PC-3 (cell line): ENCODE results near the gene KCNC1. TPM values are rescaled to one million over a fixed set of nuclear protein-coding genes. Genes with fewer than 3 reads are reported as not detected.

Experiments
- ATAC-seq: fragments of 200-7000 bp; cut with Tn5 transposase; 2 replicates; pipeline ENCODE4 v1.9.1; 2020; ENCODE audit warnings: mild to moderate bottlenecking, moderate library complexity
- BruUV-seq: library from RNA; stranded (reverse); fragments of 400-500 nt; replicated peaks from 2 replicates; lab custom pipeline; 2021; lab: Mats Ljungman, UMichigan
- CTCF ChIA-PET: fragments of 300-600 bp; sonication (Branson Sonifier 250); formaldehyde crosslinking; loops from one replicate; lab custom pipeline; 2022; ENCODE audit warnings: antibody characterized with exemption; lab: Charles Lee
- POLR2A ChIA-PET: fragments of 300-600 bp; sonication (Branson Sonifier 250); formaldehyde crosslinking; loops from one replicate; lab custom pipeline; 2022; ENCODE audit warnings: antibody characterized with exemption; ENCODE audit not compliant: unreplicated experiment; lab: Charles Lee
- DNase-seq: peaks from one replicate; pipeline ENCODE4 v3.0.0-alpha.2; 2015
- H2AFZ ChIP-seq: fragments of 300-600 bp; sonication (generic); 2 replicates; pipeline ENCODE4 v1.6.0; 2016; ENCODE audit warnings: antibody characterized with exemption, low read length
- H3F3A ChIP-seq: fragments of 300-600 bp; sonication (generic); one replicate; pipeline ENCODE4 v1.6.0; 2017; ENCODE audit warnings: antibody characterized with exemption, low read length, control low read depth, mild to moderate bottlenecking; ENCODE audit not compliant: unreplicated experiment
- H3K27ac ChIP-seq: fragments of 300-600 bp; sonication (generic); 2 replicates; pipeline ENCODE4 v1.5.1; 2016; ENCODE audit warnings: mild to moderate bottlenecking, low read length
- H3K27me3 ChIP-seq: fragments of 300-600 bp; sonication (generic); 2 replicates; pipeline ENCODE4 v1.6.1; 2016; ENCODE audit warnings: low read length, mixed read lengths
- H3K36me3 ChIP-seq: fragments of 300-600 bp; sonication (generic); 2 replicates; pipeline ENCODE4 v1.6.1; 2016; ENCODE audit warnings: low read depth, mixed run types, low read length, mixed read lengths
- H3K4me1 ChIP-seq: fragments of 300-600 bp; sonication (generic); 2 replicates; pipeline ENCODE4 v1.5.1; 2016; ENCODE audit warnings: low read length; ENCODE audit not compliant: insufficient read depth
- H3K4me2 ChIP-seq: fragments of 300-600 bp; sonication (generic); 2 replicates; pipeline ENCODE4 v1.6.0; 2016; ENCODE audit warnings: low read length
- H3K4me3 ChIP-seq: fragments of 300-600 bp; sonication (generic); 2 replicates; pipeline ENCODE4 v1.5.1; 2016; ENCODE audit warnings: mild to moderate bottlenecking, low read length, mixed read lengths
- H3K79me2 ChIP-seq: fragments of 300-600 bp; sonication (generic); 2 replicates; pipeline ENCODE4 v1.6.1; 2017; ENCODE audit warnings: low read length, mixed read lengths
- H3K9ac ChIP-seq: fragments of 300-600 bp; sonication (generic); 2 replicates; pipeline ENCODE4 v1.6.0; 2016; ENCODE audit warnings: mild to moderate bottlenecking, low read length
- H3K9me2 ChIP-seq: fragments of 300-600 bp; sonication (generic); replicated peaks from 2 replicates; pipeline ENCODE4 v1.6.1; 2016; ENCODE audit warnings: mixed run types, low read length, mixed read lengths
- H3K9me3 ChIP-seq: fragments of 300-600 bp; sonication (generic); 2 replicates; pipeline ENCODE4 v1.6.1; 2016; ENCODE audit warnings: low read length, mixed read lengths
- H4K20me1 ChIP-seq: fragments of 300-600 bp; sonication (generic); 2 replicates; pipeline ENCODE4 v1.6.1; 2016; ENCODE audit warnings: low read length, mixed read lengths
- CTCF ChIP-seq: fragments of 300-600 bp; sonication (generic); conservative IDR thresholded peaks from 2 replicates; pipeline ENCODE4 v1.5.1; 2017; ENCODE audit warnings: antibody characterized with exemption, low read depth, mild to moderate bottlenecking, low read length
- EZH2 ChIP-seq: fragments of 300-600 bp; sonication (generic); IDR thresholded peaks from one replicate; pipeline ENCODE4 v1.6.1; 2017; ENCODE audit warnings: antibody characterized with exemption, mild to moderate bottlenecking, low read length; ENCODE audit not compliant: unreplicated experiment
- EZH2phosphoT487 ChIP-seq: fragments of 300-600 bp; sonication (generic); IDR thresholded peaks from 2 replicates; pipeline ENCODE4 v1.6.1; 2018; ENCODE audit warnings: mild to moderate bottlenecking, antibody characterized with exemption, low read length, borderline replicate concordance
- intact Hi-C: fragments of 100-400 bp; cut with micrococcal nuclease; formaldehyde crosslinking; loops from 2 replicates; pipeline ENCODE4 v1.9.0; 2023
- total RNA-seq: library from RNA; depleted of rRNA; stranded (reverse); fragments of >200 nt; gene quantifications from 2 replicates; pipeline ENCODE4 v1.2.3, GENCODE V29; 2014

Gene KCNC1
- total RNA-seq, 1 experiment from 2014 or later: not detected

GRCh38 chr11:17821648-17822400 lies 87.2 kb downstream of the KCNC1 start:
- BruUV-seq: no TSS peak
- no peak for DNase-seq
- intact Hi-C loops: no loop called here
- H4K20me1 ChIP-seq: no peaks in the 10 kb centered on the region
- no peaks in the 10 kb centered on the region for H3K4me1 ChIP-seq
- POLR2A ChIA-PET: no interaction called here
- no peak overlapping the region for H3K9ac ChIP-seq
- H2AFZ ChIP-seq: no peak overlapping the region
- no peaks in the 10 kb centered on the region for H3F3A ChIP-seq
- no peaks in the 10 kb centered on the region for H3K9me3 ChIP-seq
- no peak overlapping the region for H3K27ac ChIP-seq
- no peaks in the 10 kb centered on the region for H3K27me3 ChIP-seq
- no peak for ATAC-seq
- H3K9me2 ChIP-seq: no peaks in the 10 kb centered on the region
- no peaks in the 10 kb centered on the region for H3K79me2 ChIP-seq
- CTCF ChIA-PET: no interaction called here
- H3K4me2 ChIP-seq: no peak overlapping the region
- H3K4me3 ChIP-seq: no peak overlapping the region
- H3K36me3 ChIP-seq: no peaks in the 10 kb centered on the region
- TF ChIP-seq EZH2phosphoT487 (no peak), EZH2 (no peak), CTCF (no peak)

DNA sequence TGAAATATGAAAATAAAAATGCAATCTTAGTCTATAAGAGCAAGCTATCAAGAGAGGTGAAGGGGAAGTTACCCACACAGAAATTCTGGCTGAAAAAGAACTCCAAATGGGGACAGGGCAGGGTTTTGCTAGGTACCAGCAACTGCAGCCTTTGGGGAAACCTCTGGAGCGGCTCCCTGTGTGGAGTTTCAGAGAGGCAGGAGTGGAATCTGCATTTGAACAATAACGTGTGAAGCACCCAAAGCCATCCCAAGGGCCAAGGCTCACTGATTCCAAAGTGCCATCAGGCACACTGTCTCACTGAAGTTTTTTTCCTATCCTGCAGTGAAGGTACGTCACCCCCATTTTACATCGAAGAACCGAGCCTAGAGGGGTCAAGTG lies 87.8 kb downstream of the KCNC1 start:
- Histone ChIP-seq H3K27ac (no peak overlapping the region), H3K36me3 (no peaks in the 10 kb centered on the region), H3K79me2 (no peaks in the 10 kb centered on the region), H4K20me1 (no peaks in the 10 kb centered on the region), H3F3A (no peaks in the 10 kb centered on the region), H3K9me3 (no peaks in the 10 kb centered on the region), H3K4me2 (no peak overlapping the region), H3K9ac (no peak overlapping the region), H3K27me3 (no peaks in the 10 kb centered on the region), H3K9me2 (no peaks in the 10 kb centered on the region), H2AFZ (no peak overlapping the region), H3K4me1 (no peaks in the 10 kb centered on the region), H3K4me3 (no peak overlapping the region)
- CTCF ChIA-PET: no interaction called here
- ATAC-seq (no peak), DNase-seq (no peak)
- TF ChIP-seq EZH2: no peak
- TF ChIP-seq EZH2phosphoT487: no peak
- no peak for TF ChIP-seq CTCF
- no TSS peak for BruUV-seq
- intact Hi-C loops: no loop called here
- POLR2A ChIA-PET: no interaction called here

DNA sequence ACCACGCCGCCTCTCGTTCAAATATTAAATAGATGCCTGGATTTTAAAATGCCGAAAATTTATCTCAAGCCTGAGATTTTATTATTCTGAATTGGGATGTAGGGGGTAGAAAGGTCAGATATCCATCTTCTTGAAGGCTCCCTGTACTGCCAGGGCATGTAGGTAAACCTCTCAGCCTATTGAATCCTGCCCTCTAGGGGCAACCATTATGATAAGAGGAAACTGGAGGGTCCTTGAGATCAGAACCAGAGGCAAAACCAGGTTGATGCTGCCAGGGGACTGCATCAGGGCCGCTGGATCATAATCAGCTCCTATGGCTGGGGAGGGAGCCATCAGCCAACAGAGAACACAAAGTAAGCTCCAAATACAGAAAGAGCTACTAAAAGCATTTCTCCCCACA lies 92.4 kb downstream of the KCNC1 start:
- Histone ChIP-seq H3K4me3 (no peak overlapping the region), H2AFZ (no peak overlapping the region), H3K27ac (no peak overlapping the region), H4K20me1 (no peaks in the 10 kb centered on the region), H3K4me1 (no peaks in the 10 kb centered on the region), H3K79me2 (no peaks in the 10 kb centered on the region), H3K9me3 (no peaks in the 10 kb centered on the region), H3K9me2 (no peaks in the 10 kb centered on the region), H3F3A (no peaks in the 10 kb centered on the region), H3K36me3 (no peaks in the 10 kb centered on the region), H3K27me3 (no peaks in the 10 kb centered on the region), H3K4me2 (no peak overlapping the region), H3K9ac (no peak overlapping the region)
- ATAC-seq: no peak
- POLR2A ChIA-PET: no interaction called here
- intact Hi-C loops: loop anchor here (5.0 kb wide), 1 partner anchor 95 kb away; the partner anchor contains the start of gene KCNC1
- peak; percentile 41 for DNase-seq
- CTCF ChIA-PET: interaction anchor here (0.7 kb wide), 1 partner anchor 39 kb away, joined by 4 read pairs; no protein-coding TSS in a partner anchor
- TF ChIP-seq CTCF (peak; percentile 57), EZH2phosphoT487 (no peak)
- BruUV-seq: no TSS peak
